CD4-positive, alpha-beta T cell treated with Interleukin-17A for 4 hours (primary cell): ENCODE results near the gene SLC6A18.
"Not testable (repeated sequence)": the region's sequence is repeated elsewhere in the genome, so short reads cannot be mapped to it uniquely, and the experiment has no call there.

ENCODE experiments used
- DNase-seq: peaks from one replicate; pipeline ENCODE4 v3.0.0-alpha.2; 2020; ENCODE audit warnings: mixed read lengths

Gene SLC6A18

DNA sequence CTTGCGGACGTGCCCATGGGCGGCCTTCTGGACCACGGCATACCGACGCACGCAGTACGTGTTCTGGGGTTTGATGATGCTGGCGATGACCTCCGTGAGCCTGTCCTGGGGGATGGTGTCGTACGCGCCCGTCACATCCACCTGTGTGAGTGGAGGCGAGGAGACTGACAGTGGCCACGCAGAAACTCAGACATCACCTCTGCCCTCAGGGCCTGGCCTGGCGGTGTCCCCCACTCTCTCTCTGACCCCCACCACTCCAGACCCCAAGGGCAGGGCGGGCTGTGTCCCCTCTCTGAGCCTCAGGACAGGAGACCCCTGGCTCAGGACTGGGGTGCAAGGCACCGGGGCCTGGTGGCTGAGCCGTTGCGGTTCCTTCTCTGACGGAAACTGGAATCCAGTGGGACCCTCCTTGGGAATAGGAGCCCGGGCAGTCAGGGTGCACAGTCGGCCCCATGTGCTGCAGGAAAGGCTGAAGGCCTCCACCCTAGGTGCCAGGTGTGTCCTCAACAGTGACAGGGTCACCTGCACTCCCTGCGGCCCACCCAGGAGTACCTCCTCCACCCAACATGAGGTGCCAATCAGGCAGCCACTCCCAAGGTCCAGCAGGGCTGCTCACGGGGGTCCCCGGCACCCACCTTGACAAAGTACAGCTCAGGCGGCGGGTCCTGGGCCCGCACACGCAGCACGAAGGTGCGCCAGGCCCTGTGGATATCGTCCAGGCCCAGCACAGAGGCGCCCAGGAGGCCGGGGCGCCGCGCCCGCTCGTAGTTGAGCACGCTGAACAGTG lies 53.7 kb downstream of the SLC6A18 start:
- DNase-seq = no peak

- no peak for DNase-seq
These were observed 54.4 kb downstream of the SLC6A18 start for GRCh38 chr5:1279443-1280151.

GRCh38 chr5:1280177-1281037 lies 55.2 kb downstream of the SLC6A18 start:
- no peak for DNase-seq

GRCh38 chr5:1281038-1281882 lies 56.1 kb downstream of the SLC6A18 start:
- DNase-seq = no peak

DNA sequence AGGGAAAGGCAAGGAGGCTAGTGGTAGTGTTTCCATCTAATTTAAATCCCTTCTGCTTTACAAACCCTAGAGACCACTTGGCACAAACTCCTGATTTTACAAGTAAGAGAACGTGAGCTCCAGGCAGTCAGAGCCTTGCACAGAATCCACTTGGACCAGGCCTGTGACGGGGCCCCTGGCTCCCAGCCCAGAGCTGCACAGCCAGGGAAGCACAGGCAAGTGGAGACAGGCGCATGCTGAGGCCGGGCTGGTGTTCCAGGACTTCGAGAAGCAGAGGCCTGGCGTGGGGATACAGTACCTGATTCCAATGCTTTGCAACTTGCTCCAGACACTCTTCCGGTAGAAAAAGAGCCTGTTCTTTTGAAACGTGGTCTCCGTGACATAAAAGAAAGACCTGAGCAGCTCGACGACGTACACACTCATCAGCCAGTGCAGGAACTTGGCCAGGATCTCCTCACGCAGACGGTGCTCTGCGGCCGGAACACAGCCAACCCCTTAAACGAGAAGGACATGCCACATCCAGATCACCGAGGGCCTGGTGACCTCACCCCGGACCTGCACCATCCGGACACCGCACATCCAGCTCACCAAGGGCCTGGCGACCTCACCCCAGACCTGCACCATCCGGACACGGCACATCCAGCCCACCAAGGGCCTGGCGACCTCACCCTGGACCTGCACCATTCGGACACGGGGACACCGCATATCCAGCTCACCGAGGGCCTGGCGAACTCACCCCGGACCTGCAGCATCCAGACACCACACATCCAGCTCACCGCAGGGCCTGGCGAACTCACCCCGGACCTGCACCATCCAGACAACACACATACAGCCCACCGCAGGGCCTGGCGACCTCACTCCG lies 57.2 kb downstream of the SLC6A18 start:
- DNase-seq = no peak

DNA sequence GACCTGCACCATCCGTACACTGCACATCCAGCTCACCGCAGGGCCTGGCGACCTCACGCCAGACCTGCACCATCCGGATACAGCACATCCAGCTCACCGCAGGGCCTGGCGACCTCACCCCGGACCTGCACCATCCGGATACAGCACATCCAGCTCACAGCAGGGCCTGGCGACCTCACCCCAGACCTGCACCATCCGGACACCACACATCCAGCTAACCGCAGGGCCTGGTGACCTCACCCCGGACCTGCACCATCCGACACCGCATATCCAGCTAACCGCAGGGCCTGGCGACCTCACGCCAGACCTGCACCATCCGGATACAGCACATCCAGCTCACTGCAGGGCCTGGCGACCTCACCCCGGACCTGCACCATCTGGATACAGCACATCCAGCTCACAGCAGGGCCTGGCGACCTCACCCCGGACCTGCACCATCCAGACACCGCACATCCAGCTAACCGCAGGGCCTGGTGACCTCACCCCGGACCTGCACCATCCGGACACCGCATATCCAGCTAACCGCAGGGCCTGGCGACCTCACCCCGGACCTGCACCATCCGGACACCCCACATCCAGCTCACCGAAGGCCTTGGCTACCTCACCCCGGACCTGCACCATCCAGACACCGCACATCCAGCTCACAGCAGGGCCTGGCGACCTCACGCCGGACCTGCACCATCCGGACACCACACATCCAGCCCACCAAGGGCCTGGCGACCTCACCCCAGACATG lies 58.0 kb downstream of the SLC6A18 start:
- DNase-seq = not testable (repeated sequence)

DNA sequence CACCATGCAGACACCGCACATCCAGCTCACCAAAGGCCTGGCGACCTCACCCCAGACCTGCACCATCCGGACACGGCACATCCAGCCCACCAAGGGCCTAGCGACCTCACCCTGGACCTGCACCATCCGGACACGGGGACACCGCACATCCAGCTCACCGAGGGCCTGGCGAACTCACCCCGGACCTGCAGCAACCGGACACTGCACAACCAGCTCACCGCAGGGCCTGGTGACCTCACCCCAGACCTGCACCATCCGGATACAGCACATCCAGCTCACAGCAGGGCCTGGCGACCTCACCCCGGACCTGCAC lies 58.5 kb downstream of the SLC6A18 start:
- DNase-seq = not testable (repeated sequence)

GRCh38 chr5:1284336-1284970 lies 59.3 kb downstream of the SLC6A18 start:
- DNase-seq = not testable (repeated sequence)

DNA sequence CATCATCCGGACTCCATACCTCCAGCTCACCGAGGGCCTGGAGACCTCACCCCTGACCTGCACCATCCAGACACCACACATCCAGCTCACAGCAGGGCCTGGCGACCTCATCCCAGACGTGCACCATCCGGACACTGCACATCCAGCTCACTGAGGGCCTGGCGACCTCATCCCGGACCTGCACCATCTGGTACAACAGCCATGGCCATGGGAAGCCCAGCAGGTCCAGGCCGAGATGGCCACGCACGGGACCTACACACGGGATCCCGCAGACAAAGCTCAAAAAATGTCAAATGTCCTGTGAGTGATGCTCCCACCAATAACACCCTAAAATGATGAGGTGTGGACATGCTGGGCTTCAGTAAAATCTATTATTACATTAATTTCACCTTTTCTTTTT lies 60.0 kb downstream of the SLC6A18 start:
- no peak for DNase-seq

DNA sequence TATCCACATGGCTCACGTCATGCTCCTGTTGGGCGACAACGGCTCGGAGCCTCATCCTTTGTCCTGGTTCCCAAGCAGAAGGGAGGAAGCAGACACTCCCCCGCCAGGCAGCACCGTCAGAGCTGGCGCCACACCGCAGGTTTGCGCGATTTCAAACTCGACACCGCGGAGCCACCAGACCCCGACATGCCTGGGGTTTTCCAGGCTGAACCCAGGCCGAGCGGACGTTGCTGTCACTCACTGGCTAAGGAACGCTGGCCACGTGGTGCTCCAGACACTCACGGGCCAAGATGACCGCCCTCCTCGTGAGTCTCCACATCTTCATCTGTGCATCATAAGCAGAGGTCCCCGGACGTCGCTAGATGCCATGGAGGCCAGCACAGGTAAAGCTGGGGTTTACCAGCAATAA lies 60.7 kb downstream of the SLC6A18 start:
- DNase-seq = no peak

DNA sequence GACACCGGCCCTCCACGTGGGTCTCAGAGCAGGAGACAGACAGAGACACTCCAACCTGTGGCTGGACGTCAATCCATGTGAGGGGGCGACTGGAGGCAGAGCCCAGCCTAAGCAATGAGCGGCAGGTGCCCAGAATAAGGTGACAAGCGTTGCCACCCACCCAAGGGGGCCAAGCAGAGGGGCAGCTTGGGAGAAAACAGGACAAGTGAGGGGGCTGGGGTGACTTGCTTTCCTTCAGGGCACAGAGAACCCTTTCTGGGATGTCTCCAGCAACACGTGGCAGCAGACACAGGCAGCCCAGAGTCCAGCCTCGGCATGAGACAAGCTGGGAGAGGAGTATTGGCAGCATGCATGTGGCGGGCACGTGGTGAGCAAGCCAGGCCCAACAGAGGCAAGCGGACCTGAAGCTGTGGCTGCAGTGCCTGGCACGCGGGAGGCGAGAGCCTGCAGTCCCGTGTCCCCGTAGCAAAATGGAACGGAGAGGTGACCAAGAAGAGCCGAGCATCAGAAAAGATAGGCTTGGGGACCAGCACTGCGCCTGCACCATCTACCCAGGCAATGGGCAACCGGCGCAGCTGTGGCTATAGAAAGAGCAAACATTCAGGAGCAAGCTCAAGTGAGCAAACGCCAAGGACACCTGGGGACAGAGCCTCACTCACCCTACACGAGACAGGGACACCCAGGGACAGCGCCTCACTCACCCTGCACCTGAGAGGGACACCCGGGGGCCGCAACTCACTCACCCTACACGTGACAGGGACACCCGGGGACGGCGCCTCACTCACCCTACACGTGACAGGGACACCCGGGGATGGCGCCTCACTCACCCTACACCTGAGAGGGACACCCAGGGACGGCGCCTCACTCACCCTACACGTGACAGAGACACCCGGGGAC lies 63.5 kb downstream of the SLC6A18 start:
- DNase-seq = no peak

- DNase-seq = not testable (repeated sequence)
These were observed 64.4 kb downstream of the SLC6A18 start for GRCh38 chr5:1289559-1289958.

GRCh38 chr5:1290956-1291355 lies 65.8 kb downstream of the SLC6A18 start:
- DNase-seq = not testable (repeated sequence)

DNA sequence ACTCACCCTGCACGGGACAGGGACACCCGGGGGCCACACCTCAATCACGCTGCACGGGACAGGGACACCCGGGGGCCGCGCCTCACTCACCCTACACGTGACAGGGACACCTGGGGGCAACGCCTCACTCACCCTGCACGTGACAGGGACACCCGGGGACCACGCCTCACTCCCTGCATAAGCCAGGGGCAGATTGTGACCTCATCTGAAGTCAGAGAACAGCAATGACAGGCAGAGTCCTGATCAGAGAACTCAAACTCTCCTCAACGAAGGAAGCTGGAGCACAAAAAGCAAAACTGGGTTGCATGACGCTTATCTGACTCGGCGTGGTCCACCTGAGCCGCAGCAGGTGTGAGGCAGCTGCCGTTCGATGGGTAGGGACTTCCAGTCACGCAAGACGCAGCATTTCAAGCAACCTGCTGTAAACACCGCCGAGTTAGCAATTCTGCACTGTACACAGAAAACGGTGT lies 66.5 kb downstream of the SLC6A18 start:
- DNase-seq = no peak

DNA sequence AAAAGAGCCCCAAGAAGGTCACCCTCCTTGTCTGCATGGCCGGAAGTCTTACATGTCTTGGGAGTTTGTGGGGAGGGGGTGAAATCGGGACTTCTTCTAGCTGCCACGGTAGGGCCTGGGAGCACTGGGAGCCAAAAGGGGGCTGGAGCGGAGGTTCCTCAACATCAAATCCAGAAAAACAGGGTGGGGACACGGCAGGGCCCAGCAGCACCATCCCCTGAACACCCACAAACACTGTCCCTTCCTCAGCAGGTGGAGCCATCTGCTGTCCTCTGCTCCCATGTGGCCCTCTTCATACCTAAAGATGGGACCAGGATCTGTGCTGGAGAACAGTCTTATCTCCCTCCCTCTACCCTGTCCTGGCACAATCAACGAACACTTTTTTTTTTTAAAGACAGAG lies 67.0 kb downstream of the SLC6A18 start:
- no peak for DNase-seq

- no peak for DNase-seq
These were observed 67.8 kb downstream of the SLC6A18 start for GRCh38 chr5:1292846-1293415.

GRCh38 chr5:1293416-1294205 lies 68.4 kb downstream of the SLC6A18 start:
- DNase-seq = no peak
